CD1c-positive myeloid dendritic cell (primary cell): Measurements from ENCODE around the gene HSPA6.
"Not testable (repeated sequence)": the region's sequence is repeated elsewhere in the genome, so short reads cannot be mapped to it uniquely, and the experiment has no call there.

Experiments
- DNase-seq: peaks from one replicate; pipeline ENCODE4 v3.0.0-alpha.2; 2016; ENCODE audit errors: extremely low spot score

HSPA6 gene

GRCh38 chr1:161503394-161503748, 21.0 kb upstream of the HSPA6 start:
- no peak for DNase-seq

- DNase-seq: peak; percentile 68
These were observed 18.7 kb upstream of the HSPA6 start for GRCh38 chr1:161505686-161506085.

GRCh38 chr1:161506336-161507223, 17.8 kb upstream of the HSPA6 start:
- peak; percentile 93 for DNase-seq

- no peak for DNase-seq
These were observed 13.9 kb upstream of the HSPA6 start for GRCh38 chr1:161510477-161510876.

- no peak for DNase-seq
These were observed 13.2 kb upstream of the HSPA6 start for GRCh38 chr1:161511018-161511755.

GRCh38 chr1:161511756-161512060, 12.6 kb upstream of the HSPA6 start:
- no peak for DNase-seq

GRCh38 chr1:161512636-161513447, 11.5 kb upstream of the HSPA6 start:
- not testable (repeated sequence) for DNase-seq

- not testable (repeated sequence) for DNase-seq
These were observed 10.9 kb upstream of the HSPA6 start for GRCh38 chr1:161513448-161513780.

GRCh38 chr1:161513953-161514352, 10.4 kb upstream of the HSPA6 start:
- not testable (repeated sequence) for DNase-seq

- not testable (repeated sequence) for DNase-seq
These were observed 1.1 kb upstream of the HSPA6 start for GRCh38 chr1:161523041-161523816.

GRCh38 chr1:161524742-161525291, 477 bp downstream of the HSPA6 start:
- DNase-seq: not testable (repeated sequence)

GRCh38 chr1:161525321-161525720, 981 bp downstream of the HSPA6 start:
- DNase-seq: peak; percentile 67

- not testable (repeated sequence) for DNase-seq
These were observed 1.6 kb downstream of the HSPA6 start for GRCh38 chr1:161525918-161526317.

GRCh38 chr1:161528550-161528949, 4.2 kb downstream of the HSPA6 start:
- DNase-seq: not testable (repeated sequence)

GRCh38 chr1:161529463-161530104, 5.2 kb downstream of the HSPA6 start:
- DNase-seq: not testable (repeated sequence)

- peak; percentile 82 for DNase-seq
These were observed 5.8 kb downstream of the HSPA6 start for GRCh38 chr1:161530158-161530557.

- DNase-seq: peak; percentile 96
These were observed 6.6 kb downstream of the HSPA6 start for GRCh38 chr1:161530671-161531641.

GRCh38 chr1:161531986-161532643, 7.8 kb downstream of the HSPA6 start:
- DNase-seq: no peak
